AG09319 (cell line): ENCODE results near the gene LEMD3.

Experiments
- DNase-seq: peaks from one replicate; pipeline ENCODE4 v3.0.0-alpha.2; 2010; ENCODE audit warnings: low read depth; ENCODE audit errors: extremely low read depth
- CTCF ChIP-seq: IDR thresholded peaks from 2 replicates; pipeline ENCODE4 v1.5.1; 2011; ENCODE audit warnings: low read depth, mild to moderate bottlenecking, inconsistent platforms, low read length, moderate library complexity

The LEMD3 gene

DNA sequence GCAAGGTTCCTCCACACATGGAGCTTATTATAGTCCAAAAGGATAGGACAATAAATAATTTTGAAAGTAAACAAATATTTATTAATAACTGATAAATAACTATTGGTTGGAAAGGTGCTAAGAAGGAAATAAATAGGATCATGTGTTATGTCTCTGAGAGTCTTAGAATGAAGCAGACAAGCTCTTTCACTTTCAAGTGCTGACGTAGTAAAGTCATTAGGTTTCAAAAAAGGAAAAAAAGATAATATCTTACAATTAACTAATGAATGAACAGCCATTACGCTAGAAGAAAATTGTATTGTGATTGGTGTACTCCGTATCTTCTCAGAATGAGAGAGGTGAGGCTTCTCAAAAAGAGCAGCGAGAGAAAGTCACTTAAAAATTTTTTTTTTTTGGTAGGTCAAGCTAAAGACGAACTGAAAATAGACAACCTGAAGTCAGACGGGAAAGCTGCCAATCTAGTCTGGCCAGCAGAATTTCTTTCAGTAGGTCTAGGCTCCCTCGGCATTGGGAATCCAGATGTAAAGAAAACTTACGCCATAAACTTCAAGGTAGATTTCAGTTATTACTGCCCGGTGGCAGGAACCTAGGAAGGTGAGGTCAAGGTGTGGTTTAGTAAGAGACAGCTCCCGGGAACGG is 583 bp upstream of the LEMD3 start:
- no peak for TF ChIP-seq CTCF
- DNase-seq, result no peak

DNA sequence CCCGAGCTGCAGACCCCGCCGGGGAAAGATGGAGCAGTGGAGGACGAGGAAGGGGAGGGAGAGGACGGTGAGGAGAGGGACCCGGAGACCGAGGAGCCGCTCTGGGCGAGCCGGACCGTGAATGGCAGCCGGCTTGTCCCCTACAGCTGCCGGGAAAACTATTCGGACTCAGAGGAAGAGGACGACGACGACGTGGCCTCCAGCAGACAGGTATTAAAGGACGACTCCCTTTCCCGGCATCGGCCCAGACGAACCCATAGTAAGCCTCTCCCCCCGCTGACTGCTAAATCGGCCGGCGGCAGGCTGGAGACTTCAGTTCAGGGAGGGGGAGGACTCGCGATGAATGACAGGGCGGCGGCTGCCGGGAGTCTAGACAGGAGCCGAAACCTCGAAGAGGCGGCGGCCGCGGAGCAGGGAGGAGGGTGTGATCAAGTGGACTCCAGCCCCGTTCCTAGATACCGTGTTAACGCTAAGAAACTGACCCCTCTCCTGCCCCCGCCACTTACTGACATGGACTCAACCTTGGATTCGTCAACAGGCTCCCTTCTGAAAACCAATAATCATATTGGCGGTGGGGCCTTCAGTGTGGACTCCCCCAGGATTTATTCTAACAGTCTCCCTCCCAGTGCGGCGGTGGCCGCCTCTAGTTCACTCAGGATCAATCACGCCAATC is 962 bp downstream of the LEMD3 start:
- no peak for TF ChIP-seq CTCF

GRCh38 chr12:65171073-65171472 is 1.7 kb downstream of the LEMD3 start:
- TF ChIP-seq CTCF, result no peak
- no peak for DNase-seq

More for the DNA sequence above, 962 bp downstream of the LEMD3 start:
- no peak for DNase-seq

- no peak for DNase-seq
- TF ChIP-seq CTCF, result no peak
These were observed 2.5 kb downstream of the LEMD3 start for GRCh38 chr12:65171870-65172269.

- no peak for DNase-seq
- no peak for TF ChIP-seq CTCF
These were observed 6.0 kb downstream of the LEMD3 start for GRCh38 chr12:65175385-65175784.

- no peak for DNase-seq
- no peak for TF ChIP-seq CTCF
These were observed 12.8 kb downstream of the LEMD3 start for GRCh38 chr12:65182012-65182739.
